HG02852 (cell line): ENCODE data around the gene NDUFB7.
"Not testable (repeated sequence)": the region's sequence is repeated elsewhere in the genome, so short reads cannot be mapped to it uniquely, and the experiment has no call there.

Source experiments
- ATAC-seq: cut with Tn5 transposase; IDR thresholded peaks from one replicate; pipeline ENCODE4 v1.9.1; 2021; ENCODE audit warnings: mild to moderate bottlenecking, moderate library complexity; ENCODE audit not compliant: unreplicated experiment

The NDUFB7 gene

GRCh38 chr19:14571695-14572490 lies at the start of gene NDUFB7:
Gene NDUFB7 (minus strand): TSS chr19:14572066. CDS start chr19:14572000, 66 bp downstream.
- peak; percentile 80 for ATAC-seq

DNA sequence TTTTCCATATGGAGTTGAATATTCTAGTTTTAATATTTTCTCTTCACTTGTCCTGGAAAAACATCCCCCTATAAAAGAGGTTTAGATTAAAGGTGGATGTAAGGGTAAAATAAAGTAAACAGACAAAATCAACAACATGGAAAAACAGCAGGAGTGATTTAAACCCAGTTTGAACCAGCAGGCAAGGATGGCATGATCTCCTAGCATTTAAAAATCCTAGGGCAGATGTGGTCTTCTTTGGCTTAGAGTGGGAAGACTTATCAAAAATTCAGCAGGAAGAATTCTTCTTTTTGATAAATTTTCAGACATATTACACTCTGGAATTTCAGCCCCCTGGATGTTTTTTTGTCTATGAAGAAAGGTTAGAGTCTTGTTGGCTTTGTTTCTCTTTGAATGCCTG lies 47.5 kb upstream of the NDUFB7 start:
- ATAC-seq: no peak

- no peak for ATAC-seq
Observed at GRCh38 chr19:14616407-14616806, 44.5 kb upstream of the NDUFB7 start.

DNA sequence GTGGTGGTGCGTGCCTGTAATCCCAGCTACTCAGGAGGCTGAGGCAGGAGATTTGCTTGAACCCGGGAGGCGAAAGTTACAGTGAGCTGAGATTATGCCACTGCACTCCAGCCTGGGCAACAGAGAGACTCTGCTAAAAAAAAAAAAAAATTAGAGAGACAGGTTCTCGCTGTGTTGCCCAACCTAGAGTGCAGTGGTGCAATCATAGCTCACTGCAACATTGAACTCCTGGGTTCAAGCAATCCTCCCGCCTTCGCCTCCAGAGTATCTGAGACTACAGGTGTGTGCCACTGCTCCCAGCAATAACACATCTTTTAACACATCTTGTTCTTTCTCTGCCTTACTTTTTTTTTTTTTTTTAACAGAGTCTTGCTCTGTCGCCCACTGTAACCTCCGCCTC lies 43.8 kb upstream of the NDUFB7 start:
- ATAC-seq: no peak

DNA sequence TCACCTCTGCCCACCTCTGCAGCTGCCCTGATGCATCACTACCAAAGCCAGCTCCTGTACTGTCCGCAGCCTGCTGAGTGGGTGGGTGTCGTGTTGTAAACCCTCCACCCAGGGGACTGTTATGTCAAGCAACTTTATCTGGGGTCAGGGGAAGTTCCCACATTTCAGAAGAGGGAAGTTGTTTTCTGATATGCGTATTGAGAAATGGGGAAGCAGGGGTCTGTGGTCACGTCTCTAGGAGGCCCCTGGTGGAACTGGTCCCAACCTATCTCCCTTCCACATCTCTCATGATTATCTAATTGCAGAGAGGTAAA lies 42.2 kb upstream of the NDUFB7 start:
- no peak for ATAC-seq

GRCh38 chr19:14613399-14614098 lies 41.7 kb upstream of the NDUFB7 start:
- not testable (repeated sequence) for ATAC-seq

DNA sequence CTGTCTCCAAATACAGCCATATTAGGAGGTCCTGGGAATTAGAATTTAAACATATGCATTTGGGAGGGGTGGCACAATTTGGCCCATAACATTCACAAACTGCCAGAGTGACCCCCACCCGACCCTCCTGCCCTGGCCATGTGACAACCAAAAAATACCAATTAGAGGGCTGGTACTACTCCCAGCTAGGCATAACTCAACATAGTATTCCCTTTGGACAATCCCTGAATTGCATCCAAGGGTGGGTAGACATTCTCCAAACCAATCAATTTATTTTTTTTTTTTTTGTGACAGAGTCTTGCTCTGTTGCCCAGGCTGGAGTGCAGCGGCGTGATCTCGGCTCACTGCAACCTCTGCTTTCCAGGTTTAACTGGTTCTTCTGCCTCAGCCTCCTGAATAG lies 40.8 kb upstream of the NDUFB7 start:
- no peak for ATAC-seq

DNA sequence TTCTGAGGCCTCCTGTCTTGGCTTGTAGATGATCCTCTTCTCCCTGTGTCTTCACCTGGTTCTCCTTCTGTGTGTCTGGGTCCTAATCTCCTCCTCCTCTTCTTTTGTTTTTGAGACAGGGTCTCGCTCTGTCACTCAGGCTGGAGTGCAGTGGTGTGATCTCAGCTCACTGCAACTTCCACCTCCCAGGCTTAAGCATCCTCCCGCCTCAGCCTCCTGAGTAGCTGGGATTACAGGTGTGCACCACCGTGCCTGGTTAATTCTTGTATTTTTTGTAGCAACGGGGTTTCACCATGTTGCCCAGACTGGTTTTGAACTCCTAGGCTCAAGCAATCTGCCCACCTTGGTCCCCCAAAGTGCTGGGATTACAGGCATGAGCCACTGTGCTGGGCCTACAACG lies 40.4 kb upstream of the NDUFB7 start:
- not testable (repeated sequence) for ATAC-seq

DNA sequence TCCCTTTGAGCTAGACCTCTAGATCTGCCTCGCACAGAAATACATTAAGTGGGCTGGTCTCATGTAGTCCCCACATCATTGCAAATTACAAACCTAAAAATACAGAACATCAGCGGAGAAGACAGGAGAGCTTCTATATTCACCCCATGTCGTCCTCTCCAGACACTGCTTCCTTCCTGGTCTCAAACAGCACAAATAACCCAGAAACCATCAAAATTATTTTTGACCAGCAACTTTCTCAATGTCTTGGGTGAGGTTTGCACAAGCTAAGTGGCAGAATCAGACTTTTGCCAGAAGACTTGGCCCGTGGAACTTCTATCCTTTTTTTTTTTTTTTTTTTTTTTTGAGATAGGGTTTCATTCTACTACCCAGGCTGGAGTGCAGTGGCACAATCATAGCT lies 39.2 kb upstream of the NDUFB7 start:
- no peak for ATAC-seq

DNA sequence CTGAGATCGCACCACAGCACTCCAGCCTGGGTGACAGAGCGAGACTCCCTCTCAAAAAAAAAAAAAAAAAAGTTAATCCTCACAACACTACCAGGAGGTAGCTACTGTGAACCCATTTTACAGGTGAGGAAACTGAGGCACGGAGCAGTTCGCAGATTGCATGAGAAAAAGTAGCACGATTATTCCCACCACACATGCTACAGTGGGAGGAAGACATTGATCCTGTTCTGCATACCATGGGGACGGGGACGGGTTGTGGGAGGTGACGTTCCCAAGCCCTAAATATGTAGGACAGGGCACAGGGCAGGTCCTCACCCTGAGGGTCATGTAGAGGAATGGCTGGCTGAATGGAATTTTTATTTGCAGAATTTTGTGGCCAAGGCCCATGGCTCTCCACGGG lies 34.8 kb upstream of the NDUFB7 start:
- no peak for ATAC-seq

DNA sequence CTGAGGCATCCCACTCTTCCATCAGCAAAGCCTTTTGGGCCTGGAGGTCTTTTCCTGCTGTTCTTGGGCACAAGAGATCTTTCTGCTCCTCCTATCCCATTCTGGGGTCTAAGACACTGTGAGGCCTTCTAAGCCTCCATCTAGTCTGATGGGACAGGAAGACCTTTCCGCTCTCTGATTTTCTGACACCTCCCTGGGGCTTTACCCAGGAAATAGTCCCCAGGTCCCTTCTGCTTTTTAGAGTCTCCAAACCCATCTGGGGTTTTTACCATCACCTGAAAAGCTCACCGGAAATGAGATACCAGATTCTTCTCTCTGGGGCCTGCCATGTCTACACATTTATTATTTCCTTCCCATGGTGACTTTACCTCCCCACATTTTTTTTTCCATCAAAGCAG lies 32.1 kb upstream of the NDUFB7 start:
- peak; percentile 65 for ATAC-seq

GRCh38 chr19:14599548-14600147 lies 27.8 kb upstream of the NDUFB7 start:
- ATAC-seq: no peak

- no peak for ATAC-seq
Observed at GRCh38 chr19:14595558-14595957, 23.7 kb upstream of the NDUFB7 start.

GRCh38 chr19:14589433-14589832 lies 17.6 kb upstream of the NDUFB7 start:
- ATAC-seq: not testable (repeated sequence)

GRCh38 chr19:14585187-14585586 lies 13.3 kb upstream of the NDUFB7 start:
- ATAC-seq: peak; percentile 67

GRCh38 chr19:14584372-14584771 lies 12.5 kb upstream of the NDUFB7 start:
- ATAC-seq: not testable (repeated sequence)

GRCh38 chr19:14582894-14583340 lies 11.1 kb upstream of the NDUFB7 start, which contains the start of gene CLEC17A:
Gene CLEC17A (plus strand): TSS chr19:14583084. CDS start chr19:14583161, 77 bp downstream.
- no peak for ATAC-seq

GRCh38 chr19:14580623-14581237 lies 8.9 kb upstream of the NDUFB7 start:
- ATAC-seq: no peak

DNA sequence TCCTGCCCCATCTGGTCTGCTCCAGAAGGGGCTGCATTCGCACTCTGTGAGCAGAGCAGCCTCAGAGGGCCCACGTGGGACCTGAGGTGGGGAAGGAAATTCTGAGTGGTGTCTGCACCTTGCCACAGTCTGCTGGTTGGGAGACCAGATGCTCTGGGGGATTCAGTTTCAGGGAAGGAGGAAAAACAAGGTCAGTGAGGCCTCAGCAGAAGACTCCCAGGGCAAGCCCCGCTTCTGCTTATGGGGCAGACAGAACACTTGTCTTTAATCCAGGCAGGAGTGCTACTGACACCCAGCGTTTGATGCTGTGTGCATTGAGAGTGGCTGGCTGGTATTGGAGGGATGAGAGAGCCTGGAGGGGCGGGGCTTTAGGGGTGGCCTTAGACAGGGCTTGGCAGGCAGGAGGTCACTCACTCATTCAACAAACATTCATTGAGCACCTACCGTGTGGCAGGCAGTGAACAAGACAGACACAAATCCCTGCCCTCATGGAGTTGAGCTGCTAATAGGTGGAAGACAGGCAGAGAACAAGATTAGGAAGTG lies 6.1 kb upstream of the NDUFB7 start:
- ATAC-seq: no peak

GRCh38 chr19:14577264-14577663 lies 5.4 kb upstream of the NDUFB7 start:
- ATAC-seq: no peak

- ATAC-seq: no peak
Observed at GRCh38 chr19:14576363-14576762, 4.5 kb upstream of the NDUFB7 start.
